Right lobe of liver (tissue), 6 donors: ENCODE data around the gene FAM72B. TPM values are rescaled to one million over a fixed set of nuclear protein-coding genes. Genes with fewer than 3 reads are reported as not detected.
"Not testable (repeated sequence)": the region's sequence is repeated elsewhere in the genome, so short reads cannot be mapped to it uniquely, and the experiment has no call there.

Experiments
- ATAC-seq, 4 donors: fragments of 200-7000 bp; cut with Tn5 transposase; one replicate each; pipeline ENCODE4 v1.9.1; 2020; ENCODE audit warnings: mild to moderate bottlenecking in 4 of 4, moderate library complexity in 4 of 4
- DNase-seq, 3 donors: peaks; one replicate each; pipeline ENCODE4 v3.0.0-alpha.2; 2020
- H3K27ac ChIP-seq, 3 donors: fragments of 200-600 bp; one replicate each; pipeline ENCODE4 v1.8.0; 2022
- H3K27me3 ChIP-seq, 2 donors: fragments of 200-600 bp; one replicate each; pipeline ENCODE4 v1.8.0; 2022
- H3K36me3 ChIP-seq, 4 donors: fragments of 200-600 bp; sonication (generic) in 1 of 4; one replicate each; pipeline versions ENCODE4 v1.5.1 to v1.8.0; 2017 to 2022; ENCODE audit warnings: control low read depth in 1 of 4
- H3K4me1 ChIP-seq, 4 donors: fragments of 200-600 bp; sonication (generic) in 1 of 4; one replicate each; pipeline versions ENCODE4 v1.5.1 to v1.8.0; 2017 to 2022; ENCODE audit warnings: control low read depth in 1 of 4
- H3K4me3 ChIP-seq, 3 donors: fragments of 200-600 bp; one replicate each; pipeline ENCODE4 v1.8.0; 2022
- H3K9me3 ChIP-seq, 4 donors: fragments of 200-600 bp; sonication (generic) in 1 of 4; one replicate each; pipeline versions ENCODE4 v1.5.1 to v1.8.0; 2017 to 2022; ENCODE audit warnings: control low read depth in 1 of 4
- WGBS: methylation state at CpG from one replicate; pipeline ENCODE4 v1.1.6; 2018; ENCODE audit warnings: low coverage, low lambda C conversion rate; ENCODE audit not compliant: insufficient coverage; ENCODE audit errors: missing lambda C conversion rate; 5-methylcytosine and 5-hydroxymethylcytosine counted together
- intact Hi-C, 2 donors: fragments of 100-400 bp; cut with DNase I; formaldehyde crosslinking; loops; one replicate each; pipeline versions ENCODE4 v1.11.2 to v1.14.1; 2022
- total RNA-seq, 6 experiments: library from RNA; depleted of rRNA in 2 of 6; stranded (reverse); fragments of >200 nt in 2 of 6; fragmentation: NEBNext Ultra II Directional in 3 of 6; extraction: Animal tissue kit (Norgen Biotek cat#: 25700) in 3 of 6; gene quantifications; one replicate each; pipeline versions ENCODE4 v1.1.0 to v1.2.4, GENCODE V29; 2016 to 2023
- donor health status: DM: no; HTN: yes; CAD: no.
- donor health status: DM: no; HTN: no; CAD: no.
- donor health status: DM: no; HTN: no; CAD: no.
- donor health status: DM: no; HTN: yes; CAD: no.
- donor health status: DM: no; HTN: yes; CAD: no.

The FAM72B gene
- total RNA-seq, 6 experiments from 2014 or later: 0.38 to 0.68 (median 0.64) TPM; not detected in 2

- H3K9me3 ChIP-seq, ATAC-seq, H3K4me1 ChIP-seq, H3K4me3 ChIP-seq, H3K27me3 ChIP-seq, DNase-seq, H3K36me3 ChIP-seq, intact Hi-C loops, H3K27ac ChIP-seq: not testable (repeated sequence)
- WGBS: 94% methylated on average over 3 of the region's 7 CpGs
Observed at GRCh38 chr1:121197095-121197882, 13.1 kb upstream of the FAM72B start.

GRCh38 chr1:121192512-121192911 lies 8.4 kb upstream of the FAM72B start:
- H3K27me3 ChIP-seq, H3K4me3 ChIP-seq, ATAC-seq, H3K36me3 ChIP-seq, intact Hi-C loops, H3K9me3 ChIP-seq, DNase-seq, H3K27ac ChIP-seq, H3K4me1 ChIP-seq: not testable (repeated sequence)
- WGBS: 100% methylated on average over 1 of the region's 2 CpGs

GRCh38 chr1:121187914-121188313 lies 3.8 kb upstream of the FAM72B start:
- intact Hi-C loops, H3K36me3 ChIP-seq, H3K9me3 ChIP-seq, ATAC-seq, DNase-seq, H3K27ac ChIP-seq, H3K4me3 ChIP-seq, H3K4me1 ChIP-seq, H3K27me3 ChIP-seq: not testable (repeated sequence)
- WGBS: 61% methylated on average over 3 of the region's 5 CpGs

GRCh38 chr1:121186191-121186590 lies 2.1 kb upstream of the FAM72B start:
- WGBS: 0% methylated on average over 2 of the region's 20 CpGs
- H3K9me3 ChIP-seq, intact Hi-C loops, ATAC-seq, DNase-seq, H3K36me3 ChIP-seq, H3K27ac ChIP-seq, H3K27me3 ChIP-seq, H3K4me1 ChIP-seq: not testable (repeated sequence)
- peak overlapping the region in 1 of 3 donors; percentile 14 for H3K4me3 ChIP-seq

- H3K4me1 ChIP-seq, H3K36me3 ChIP-seq, H3K9me3 ChIP-seq, H3K27me3 ChIP-seq, DNase-seq, intact Hi-C loops: not testable (repeated sequence)
- H3K27ac ChIP-seq: peak overlapping the region in 2 of 3 donors; percentile 33 to 36
- ATAC-seq: peak; percentile 8 to 38 (median 15)
- WGBS: no CpG with 5 or more reads among the region's 48 CpGs
- H3K4me3 ChIP-seq: peak overlapping the region in 2 of 3 donors; percentile 44 to 46
Observed at GRCh38 chr1:121185140-121185708, 1.1 kb upstream of the FAM72B start.

- H3K9me3 ChIP-seq, H3K27ac ChIP-seq, intact Hi-C loops, ATAC-seq, H3K36me3 ChIP-seq, H3K4me1 ChIP-seq, H3K27me3 ChIP-seq: not testable (repeated sequence)
- peak overlapping the region in 1 of 3 donors; percentile 29 for H3K4me3 ChIP-seq
- peak in 2 of 3 donors; percentile 17 to 19 for DNase-seq
- 0% methylated on average over 13 of the region's 31 CpGs for WGBS
Observed at GRCh38 chr1:121183867-121184266, 273 bp downstream of the FAM72B start.

- H3K27me3 ChIP-seq, ATAC-seq, H3K36me3 ChIP-seq, H3K4me1 ChIP-seq, intact Hi-C loops, H3K9me3 ChIP-seq, H3K27ac ChIP-seq, DNase-seq, H3K4me3 ChIP-seq: not testable (repeated sequence)
Observed at GRCh38 chr1:121178197-121178596, 5.9 kb downstream of the FAM72B start.

GRCh38 chr1:121176649-121177048 lies 7.5 kb downstream of the FAM72B start:
- H3K36me3 ChIP-seq, intact Hi-C loops, H3K4me3 ChIP-seq, ATAC-seq, DNase-seq, H3K9me3 ChIP-seq, H3K27ac ChIP-seq, H3K4me1 ChIP-seq, H3K27me3 ChIP-seq: not testable (repeated sequence)
- 100% methylated on average over 2 of the region's 2 CpGs for WGBS

GRCh38 chr1:121168152-121168668 lies 15.9 kb downstream of the FAM72B start:
- H3K4me1 ChIP-seq, ATAC-seq, intact Hi-C loops, H3K9me3 ChIP-seq, DNase-seq, H3K27ac ChIP-seq, H3K36me3 ChIP-seq, H3K4me3 ChIP-seq, H3K27me3 ChIP-seq: not testable (repeated sequence)
- 100% methylated on average over 1 of the region's 3 CpGs for WGBS

GRCh38 chr1:121167225-121167738 lies 16.9 kb downstream of the FAM72B start:
- H3K27me3 ChIP-seq, H3K4me1 ChIP-seq, H3K36me3 ChIP-seq, ATAC-seq, H3K27ac ChIP-seq, H3K9me3 ChIP-seq, DNase-seq, intact Hi-C loops, H3K4me3 ChIP-seq: not testable (repeated sequence)
- 94% methylated on average over 2 of the region's 2 CpGs for WGBS

GRCh38 chr1:121165296-121165695 lies 18.8 kb downstream of the FAM72B start:
- H3K9me3 ChIP-seq, H3K27me3 ChIP-seq, DNase-seq, H3K27ac ChIP-seq, intact Hi-C loops, H3K4me1 ChIP-seq, ATAC-seq, H3K36me3 ChIP-seq, H3K4me3 ChIP-seq: not testable (repeated sequence)
